GM18498 (cell line): ENCODE measurements around the gene NIT1.
A peak's percentile ranks its signal among the peaks of the same experiment; 100 is the strongest.

Experiments used
- ATAC-seq: cut with Tn5 transposase; IDR thresholded peaks from one replicate; pipeline ENCODE4 v1.9.1; 2021; ENCODE audit warnings: mild to moderate bottlenecking, moderate library complexity; ENCODE audit not compliant: unreplicated experiment

The NIT1 gene

GRCh38 chr1:161083748-161084596 lies 33.9 kb upstream of the NIT1 start:
- ATAC-seq = no peak

GRCh38 chr1:161084597-161084988 lies 33.3 kb upstream of the NIT1 start:
- no peak for ATAC-seq

GRCh38 chr1:161085165-161085564 lies 32.7 kb upstream of the NIT1 start:
- no peak for ATAC-seq

GRCh38 chr1:161086457-161086856 lies 31.4 kb upstream of the NIT1 start:
- no peak for ATAC-seq

- no peak for ATAC-seq
Observed at GRCh38 chr1:161088587-161089110, 29.3 kb upstream of the NIT1 start.

GRCh38 chr1:161089251-161089924 lies 28.5 kb upstream of the NIT1 start, which contains the start of gene NECTIN4:
Gene NECTIN4 (minus strand): TSS chr1:161089558. CDS start chr1:161089296, 262 bp downstream.
- ATAC-seq = no peak

GRCh38 chr1:161089938-161090337 lies 28.0 kb upstream of the NIT1 start:
- ATAC-seq = no peak

- no peak for ATAC-seq
Observed at GRCh38 chr1:161090617-161091016, 27.3 kb upstream of the NIT1 start.

- ATAC-seq = no peak
Observed at GRCh38 chr1:161091093-161091492, 26.8 kb upstream of the NIT1 start.

- no peak for ATAC-seq
Observed at GRCh38 chr1:161091796-161092507, 26.0 kb upstream of the NIT1 start.

GRCh38 chr1:161092621-161093028 lies 25.3 kb upstream of the NIT1 start:
- ATAC-seq = no peak

GRCh38 chr1:161094481-161094880 lies 23.4 kb upstream of the NIT1 start:
- no peak for ATAC-seq

- no peak for ATAC-seq
Observed at GRCh38 chr1:161095230-161095629, 22.7 kb upstream of the NIT1 start.

- ATAC-seq = no peak
Observed at GRCh38 chr1:161096015-161096414, 21.9 kb upstream of the NIT1 start.

GRCh38 chr1:161096530-161096929 lies 21.4 kb upstream of the NIT1 start:
- no peak for ATAC-seq

- ATAC-seq = peak; percentile 77
Observed at GRCh38 chr1:161098210-161099068, 19.5 kb upstream of the NIT1 start, which contains the start of gene KLHDC9. Gene KLHDC9 (plus strand): TSS chr1:161098361. CDS start chr1:161098536, 175 bp downstream.

GRCh38 chr1:161099090-161099802 lies 18.7 kb upstream of the NIT1 start:
- ATAC-seq = no peak

GRCh38 chr1:161100556-161100955 lies 17.3 kb upstream of the NIT1 start:
- ATAC-seq = no peak

- ATAC-seq = no peak
Observed at GRCh38 chr1:161106431-161106830, 11.5 kb upstream of the NIT1 start.

- no peak for ATAC-seq
Observed at GRCh38 chr1:161111117-161111516, 6.8 kb upstream of the NIT1 start.
